Pancreas (tissue), 10 donors: ENCODE results near the gene CDK14. TPM values are rescaled to one million over a fixed set of nuclear protein-coding genes. Genes with fewer than 3 reads are reported as not detected.

Experiments used
- ATAC-seq, 4 donors: fragments of 200-7000 bp; cut with Tn5 transposase; one replicate each; pipeline versions ENCODE4 v1.8.0 to v1.9.1; 2020; ENCODE audit warnings: mild to moderate bottlenecking in 4 of 4, moderate library complexity in 4 of 4
- DNase-seq, 6 donors: peaks; one replicate each; pipeline ENCODE4 v3.0.0-alpha.2; 2020
- FAIRE-seq: peaks from 2 replicates; lab custom pipeline; 2012; peaks lifted over from hg19 to GRCh38; lab: Jason Lieb, UNC
- H3K27ac ChIP-seq, 4 donors: fragments of 200-600 bp; sonication (generic); 1 replicate in 3 of 4; 2 replicates in 1 of 4; pipeline versions ENCODE4 v1.5.0 to v1.8.0; 2020
- H3K27me3 ChIP-seq, 4 donors: fragments of 200-600 bp; one replicate each; pipeline ENCODE4 v1.8.0; 2021
- H3K36me3 ChIP-seq, 3 donors: fragments of 200-600 bp; sonication (generic) in 1 of 3; one replicate each; pipeline versions ENCODE4 v1.5.0 to v1.8.0; 2020 to 2021
- H3K4me1 ChIP-seq, 3 donors: fragments of 200-600 bp; one replicate each; pipeline ENCODE4 v1.8.0; 2021
- H3K4me3 ChIP-seq, 4 donors: fragments of 200-600 bp; sonication (generic) in 2 of 4; one replicate each; pipeline versions ENCODE4 v1.5.0 to v1.8.0; 2020 to 2021
- H3K9me3 ChIP-seq, 4 donors: fragments of 200-600 bp; one replicate each; pipeline ENCODE4 v1.8.0; 2021
- CTCF ChIP-seq, 4 donors: fragments of 200-600 bp; sonication (generic) in 3 of 4; IDR thresholded peaks; one replicate each; pipeline versions ENCODE4 v1.5.0 to v1.8.0; 2021; ENCODE audit warnings: antibody characterized with exemption in 4 of 4
- WGBS, 2 donors: extraction: QIAGEN DNeasy Blood & Tissue Kit; methylation state at CpG; one replicate each; pipeline ENCODE4 v1.1.7; 2013; 5-methylcytosine and 5-hydroxymethylcytosine counted together
- intact Hi-C, 3 donors: fragments of 100-400 bp; cut with DNase I; formaldehyde crosslinking; loops; one replicate each; pipeline versions ENCODE4 v1.11.1 to v1.14.2; 2022
- polyA plus RNA-seq, 2 donors: library from polyadenylated mRNA; stranded (reverse); fragments of 200-250 nt; gene quantifications; one replicate each; pipeline ENCODE4 v1.2.3, GENCODE V29; 2013
- total RNA-seq, 6 donors: library from RNA; stranded (reverse); fragmentation: NEBNext Ultra II Directional in 4 of 6; extraction: Animal tissue kit (Norgen Biotek cat#: 25700) in 4 of 6; gene quantifications; one replicate each; pipeline versions ENCODE4 v1.2.1 to v1.2.4, GENCODE V29; 2021 to 2023
- donor health status: healthy with polysubstance abuse.
- donor health status: DM: no; HTN: no; CAD: no; lungs with moderate emphysema.
- donor health status: DM: no; HTN: no; CAD: no.
- donor health status: control.
- donor health status: control.
- donor health status: Bipolar disorder and iron deficiency.
- donor health status: DM: yes; HTN: yes; CAD: no.
- donor health status: DM: no; HTN: no; CAD: no.
- donor health status: DM: no; HTN: no; CAD: no.
- donor health status: DM: yes; HTN: yes; CAD: no.

Gene CDK14
- total RNA-seq (10 to 100 TPM; 17.6 to 48.3 (median 29.6) TPM), polyA plus RNA-seq (1 to 10 TPM; 4.5 to 7.6 TPM)

DNA sequence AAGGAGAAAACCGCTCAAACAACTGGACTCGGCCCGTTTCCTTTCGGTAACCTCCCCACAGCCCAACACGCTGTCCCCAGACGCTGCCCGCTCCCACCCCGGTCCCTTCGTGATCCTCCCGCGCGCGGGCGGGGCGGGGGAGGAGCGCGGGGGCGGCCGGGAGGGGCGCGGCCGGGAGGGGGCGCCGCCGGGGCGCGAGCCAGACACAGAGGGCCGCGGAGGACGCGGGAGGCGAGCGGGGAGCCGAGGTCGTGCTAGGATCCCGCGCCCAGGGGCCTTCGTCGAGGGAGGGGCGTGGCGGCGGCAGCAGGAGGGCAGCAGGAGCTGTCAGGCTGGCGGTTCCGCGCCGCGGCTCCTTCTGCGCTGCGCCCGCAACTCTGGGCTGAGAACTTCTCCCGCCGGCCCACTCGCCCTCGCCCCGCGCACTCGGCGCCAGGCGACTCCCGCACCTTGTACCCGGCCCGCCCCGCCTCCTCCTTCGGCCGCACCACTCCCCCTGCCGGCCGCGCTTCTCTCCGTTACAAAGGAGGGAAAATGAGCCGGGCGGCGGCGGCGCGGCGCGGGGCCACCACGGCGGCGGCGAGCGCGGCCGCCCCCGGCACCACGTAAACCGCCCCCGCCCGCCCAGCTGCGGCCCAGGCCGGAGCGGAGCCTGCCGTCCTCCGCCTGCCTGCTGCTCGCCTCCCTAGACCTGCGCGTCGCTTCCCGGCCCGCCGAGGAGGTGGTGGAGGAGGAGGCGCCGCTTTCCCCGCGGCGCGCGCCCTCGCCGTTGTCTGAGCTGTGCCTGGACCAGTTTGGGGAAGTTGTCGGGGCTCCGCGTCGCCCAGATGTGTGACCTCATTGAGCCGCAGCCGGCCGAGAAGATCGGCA is at the start of gene CDK14:
CDK14 (plus strand) TSS at position 521 of the 870 bp plus-strand sequence; CDS start at position 828, 307 bp downstream.
- peak within 1 kb of the TSS; percentile 35 to 85 (median 66) for H3K27ac ChIP-seq
- intact Hi-C loops: no loop called here
- no peak for FAIRE-seq

DNA sequence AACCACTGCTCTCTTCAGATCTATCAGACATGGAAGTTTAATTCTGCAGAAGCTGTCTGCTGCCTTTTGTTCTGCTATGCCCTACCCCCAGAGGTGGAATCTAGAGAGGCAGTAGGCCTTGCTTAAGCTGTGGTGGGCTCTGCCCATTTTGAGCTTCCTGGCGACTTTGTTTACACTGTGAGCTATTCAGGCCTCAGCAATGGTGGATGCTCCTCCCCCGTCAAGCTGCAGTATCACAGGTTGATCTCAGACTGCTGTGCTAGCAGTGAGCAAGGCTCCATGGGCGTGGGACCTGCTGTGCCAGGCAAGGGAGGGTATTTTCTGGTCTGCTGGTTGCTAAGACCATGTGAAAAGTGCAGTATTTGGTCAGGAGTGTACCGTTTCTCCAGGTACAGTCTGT is 45.1 kb upstream of the CDK14 start:
- intact Hi-C loops: no loop called here
- Histone ChIP-seq H3K4me3 (no peak overlapping the region), H3K36me3 (no peaks in the 10 kb centered on the region), H3K27ac (no peak overlapping the region), H3K27me3 (no peaks in the 10 kb centered on the region), H3K9me3 (no peaks in the 10 kb centered on the region), H3K4me1 (no peaks in the 10 kb centered on the region)
- FAIRE-seq: no peak
- WGBS, 2 donors: 61 to 67% methylated on average over 4 of the region's 4 CpGs
- DNase-seq: no peak
- no peak for ATAC-seq
- TF ChIP-seq CTCF (IDR thresholded peaks at IDR 0.05): no peak

More for the DNA sequence above, at the start of gene CDK14:
- TF ChIP-seq CTCF (IDR thresholded peaks at IDR 0.05): peak in 2 of 4 donors; percentile 15 to 33
- Histone ChIP-seq H3K9me3 (no peaks in the 10 kb centered on the region), H3K4me3 (peak within 1 kb of the TSS; percentile 63 to 82 (median 74)), H3K4me1 (no peaks in the 10 kb centered on the region), H3K36me3 (no peaks in the 10 kb centered on the region), H3K27me3 (no peaks in the 10 kb centered on the region)
- ATAC-seq (peak; percentile 81 to 88 (median 83)), DNase-seq (peak; percentile 78 to 93 (median 82))
- WGBS, 2 donors: 0 to 1% methylated on average over 77 to 118 of the region's 118 CpGs

- DNase-seq: no peak
These were observed 43.6 kb upstream of the CDK14 start for GRCh38 chr7:90552521-90552920.

DNA sequence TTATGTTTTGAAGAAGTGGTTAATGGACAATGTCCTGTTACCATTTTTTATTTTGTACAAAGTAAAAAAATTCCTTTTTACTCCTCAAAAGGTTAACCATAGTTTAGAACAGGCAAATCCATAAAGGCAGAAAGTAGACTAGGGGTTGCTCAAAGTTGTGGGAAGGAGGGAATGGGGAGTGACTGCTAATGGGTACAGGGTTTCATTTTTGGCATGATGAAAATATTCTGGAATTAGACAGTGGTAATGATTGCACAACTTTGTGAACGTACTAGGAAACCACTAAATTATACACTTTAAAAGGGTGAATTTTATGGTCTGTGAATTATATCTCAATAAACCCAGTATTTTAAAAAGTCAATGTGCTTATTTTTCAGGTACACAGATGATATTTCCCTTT is 35.4 kb upstream of the CDK14 start:
- WGBS, 2 donors: 57 to 60% methylated on average over 1 of the region's 1 CpG
- no peak overlapping the region for H3K27ac ChIP-seq
- ATAC-seq (no peak), DNase-seq (no peak), FAIRE-seq (no peak)
- H3K36me3 ChIP-seq: no peaks in the 10 kb centered on the region
- no peak overlapping the region for H3K4me3 ChIP-seq
- H3K9me3 ChIP-seq: no peaks in the 10 kb centered on the region
- H3K4me1 ChIP-seq: no peaks in the 10 kb centered on the region
- intact Hi-C loops: no loop called here
- no peaks in the 10 kb centered on the region for H3K27me3 ChIP-seq
- no peak for TF ChIP-seq CTCF (IDR thresholded peaks at IDR 0.05)

More at GRCh38 chr7:90552521-90552920, 43.6 kb upstream of the CDK14 start:
- Histone ChIP-seq H3K4me3 (no peak overlapping the region), H3K27me3 (no peaks in the 10 kb centered on the region), H3K4me1 (no peaks in the 10 kb centered on the region), H3K27ac (no peak overlapping the region), H3K36me3 (no peaks in the 10 kb centered on the region), H3K9me3 (no peaks in the 10 kb centered on the region)
- TF ChIP-seq CTCF (IDR thresholded peaks at IDR 0.05): no peak
- ATAC-seq (no peak), FAIRE-seq (peak; percentile 83)
- 58 to 62% methylated on average over 1 of the region's 1 CpG for whole genome bisulfite sequencing, 2 donors
- intact Hi-C loops: no loop called here

GRCh38 chr7:90563286-90563685 is 32.8 kb upstream of the CDK14 start:
- ATAC-seq (no peak), DNase-seq (no peak), FAIRE-seq (no peak)
- no peaks in the 10 kb centered on the region for H3K27me3 ChIP-seq
- H3K9me3 ChIP-seq: no peaks in the 10 kb centered on the region
- intact Hi-C loops: no loop called here
- H3K4me1 ChIP-seq: no peaks in the 10 kb centered on the region
- no peak for TF ChIP-seq CTCF (IDR thresholded peaks at IDR 0.05)
- no peak overlapping the region for H3K27ac ChIP-seq
- 81 to 84% methylated on average over 3 of the region's 3 CpGs for WGBS, 2 donors
- H3K4me3 ChIP-seq: no peak overlapping the region
- H3K36me3 ChIP-seq: no peaks in the 10 kb centered on the region
